Sigmoid colon (tissue), 7 donors: ENCODE data around the gene FOSL1. TPM values are rescaled to one million over a fixed set of nuclear protein-coding genes. Genes with fewer than 3 reads are reported as not detected.

ENCODE experiments used
- DNase-seq: peaks from one replicate; pipeline ENCODE4 v3.0.0-alpha.2; 2019
- H3K27ac ChIP-seq, 4 donors: fragments of 200-600 bp; sonication (generic); one replicate each; pipeline ENCODE4 v1.5.1; 2016 to 2019; ENCODE audit warnings: mild to moderate bottlenecking in 1 of 4
- H3K27me3 ChIP-seq, 3 donors: fragments of 200-600 bp; sonication (generic); one replicate each; pipeline ENCODE4 v1.5.1; 2019; ENCODE audit warnings: mild to moderate bottlenecking in 1 of 3
- H3K36me3 ChIP-seq, 4 donors: fragments of 200-600 bp; sonication (generic); one replicate each; pipeline ENCODE4 v1.5.1; 2016 to 2019
- H3K4me1 ChIP-seq, 4 donors: fragments of 200-600 bp; sonication (generic); one replicate each; pipeline ENCODE4 v1.5.1; 2017 to 2019
- H3K4me3 ChIP-seq, 4 donors: fragments of 200-600 bp; sonication (generic); one replicate each; pipeline ENCODE4 v1.5.1; 2017 to 2019; ENCODE audit warnings: mild to moderate bottlenecking in 2 of 4, moderate library complexity in 1 of 4
- H3K9me3 ChIP-seq, 4 donors: fragments of 200-600 bp in 3 of 4; sonication (generic) in 3 of 4; one replicate each; pipeline versions ENCODE4 v1.5.1 to v1.6.1; 2013 to 2019
- CTCF ChIP-seq, 4 experiments: fragments of 450-650 bp in 3 of 4; fragments of 200-600 bp in 1 of 4; IDR thresholded peaks; one replicate each; pipeline ENCODE4 v1.5.1; 2016 to 2019; ENCODE audit warnings: antibody characterized with exemption in 4 of 4, mild to moderate bottlenecking in 3 of 4, moderate library complexity in 2 of 4
- EP300 ChIP-seq, 4 donors: sonication (generic); formaldehyde crosslinking; IDR thresholded peaks; one replicate each; pipeline ENCODE4 v1.6.1; 2017; ENCODE audit warnings: antibody characterized with exemption in 4 of 4
- POLR2A ChIP-seq, 2 donors: fragments of 450-650 bp; IDR thresholded peaks; one replicate each; pipeline ENCODE4 v1.6.1; 2016; ENCODE audit warnings: antibody characterized with exemption in 2 of 2, mild to moderate bottlenecking in 2 of 2, moderate library complexity in 2 of 2
- POLR2AphosphoS5 ChIP-seq, 4 donors: sonication (generic); formaldehyde crosslinking; IDR thresholded peaks; one replicate each; pipeline ENCODE4 v1.6.1; 2017; ENCODE audit warnings: antibody characterized with exemption in 4 of 4
- WGBS, 2 donors: extraction: QIAGEN DNeasy Blood & Tissue Kit; methylation state at CpG; one replicate each; pipeline ENCODE4 v1.1.7; 2013; 5-methylcytosine and 5-hydroxymethylcytosine counted together
- intact Hi-C: fragments of 100-400 bp; cut with DNase I; formaldehyde crosslinking; loops from one replicate; pipeline ENCODE4 v1.15.1; 2023
- polyA plus RNA-seq, 3 donors: library from polyadenylated mRNA; stranded (reverse); fragments of 200-250 nt; gene quantifications; one replicate each; pipeline ENCODE4 v1.2.3, GENCODE V29; 2013
- total RNA-seq, 4 donors: library from RNA; depleted of rRNA; stranded (reverse); fragments of >200 nt; gene quantifications; one replicate each; pipeline ENCODE4 v1.1.0, GENCODE V29; 2016
- donor health status: healthy with polysubstance abuse.
- donor health status: Bipolar disorder and iron deficiency.
- donor health status: healthy.

The FOSL1 gene
- total and polyA plus RNA-seq, 7 donors = 0.36 to 12.4 (median 2.9) TPM; not detected in 1

GRCh38 chr11:65899356-65900124, 648 bp downstream of the FOSL1 start:
- Histone ChIP-seq H3K4me3 (peak overlapping the region; percentile 15 to 70 (median 57)), H3K4me1 (peaks cover 0 to 21% (median 16%) of the 10 kb centered on the region in 4 donors), H3K36me3 (no peaks in the 10 kb centered on the region), H3K27me3 (peaks cover 0 to 15% (median 8%) of the 10 kb centered on the region in 3 donors), H3K27ac (peak overlapping the region; percentile 53 to 79 (median 74)), H3K9me3 (no peaks in the 10 kb centered on the region)
- DNase-seq = peak; percentile 82
- TF ChIP-seq POLR2AphosphoS5 (IDR thresholded peaks at IDR 0.05) (peak in 3 of 4 donors; percentile 18 to 55 (median 33)), POLR2A (IDR thresholded peaks at IDR 0.05) (no peak)
- WGBS, 2 donors = 3% methylated on average over 78 of the region's 78 CpGs
- intact Hi-C loops = loop anchor here (2.0 kb wide), 1 partner anchor 15 kb away; no protein-coding TSS in a partner anchor

GRCh38 chr11:65898656-65899355, 1.4 kb downstream of the FOSL1 start:
- intact Hi-C loops = no loop called here
- 23 to 26% methylated on average over 28 of the region's 28 CpGs for WGBS, 2 donors
- peaks cover 0 to 25% (median 18%) of the 10 kb centered on the region in 4 donors for H3K4me1 ChIP-seq
- H3K4me3 ChIP-seq = peak overlapping the region; percentile 15 to 70 (median 57)
- H3K27me3 ChIP-seq = peaks cover 0 to 15% (median 8%) of the 10 kb centered on the region in 3 donors
- no peak for TF ChIP-seq POLR2AphosphoS5 (IDR thresholded peaks at IDR 0.05)
- TF ChIP-seq EP300 (IDR thresholded peaks at IDR 0.05) = no peak
- TF ChIP-seq CTCF (IDR thresholded peaks at IDR 0.05) = no peak
- no peak for TF ChIP-seq POLR2A (IDR thresholded peaks at IDR 0.05)
- no peak for DNase-seq
- H3K36me3 ChIP-seq = no peaks in the 10 kb centered on the region
- H3K9me3 ChIP-seq = no peaks in the 10 kb centered on the region
- peak overlapping the region in 2 of 4 donors; percentile 76 to 79 for H3K27ac ChIP-seq

GRCh38 chr11:65897020-65897471, 3.1 kb downstream of the FOSL1 start:
- no peaks in the 10 kb centered on the region for H3K9me3 ChIP-seq
- H3K27me3 ChIP-seq = peaks cover 0 to 15% (median 8%) of the 10 kb centered on the region in 3 donors
- no peaks in the 10 kb centered on the region for H3K36me3 ChIP-seq
- intact Hi-C loops = no loop called here
- H3K4me3 ChIP-seq = no peak overlapping the region
- no peak for TF ChIP-seq POLR2A (IDR thresholded peaks at IDR 0.05)
- no peak for TF ChIP-seq POLR2AphosphoS5 (IDR thresholded peaks at IDR 0.05)
- TF ChIP-seq CTCF (IDR thresholded peaks at IDR 0.05) = no peak
- no peak for TF ChIP-seq EP300 (IDR thresholded peaks at IDR 0.05)
- no peak overlapping the region for H3K27ac ChIP-seq
- H3K4me1 ChIP-seq = peaks cover 0 to 42% (median 36%) of the 10 kb centered on the region in 4 donors
- no peak for DNase-seq
- WGBS, 2 donors = 91 to 94% methylated on average over 4 of the region's 4 CpGs

GRCh38 chr11:65896034-65896999, 3.9 kb downstream of the FOSL1 start:
- no peak overlapping the region for H3K4me3 ChIP-seq
- intact Hi-C loops = no loop called here
- WGBS, 2 donors = 89 to 92% methylated on average over 14 of the region's 14 CpGs
- H3K9me3 ChIP-seq = no peaks in the 10 kb centered on the region
- peaks cover 0 to 15% (median 8%) of the 10 kb centered on the region in 3 donors for H3K27me3 ChIP-seq
- H3K27ac ChIP-seq = no peak overlapping the region
- H3K36me3 ChIP-seq = no peaks in the 10 kb centered on the region
- no peak for TF ChIP-seq EP300 (IDR thresholded peaks at IDR 0.05)
- TF ChIP-seq POLR2AphosphoS5 (IDR thresholded peaks at IDR 0.05) = no peak
- peaks cover 0 to 50% (median 43%) of the 10 kb centered on the region in 4 donors for H3K4me1 ChIP-seq
- no peak for DNase-seq

- H3K27ac ChIP-seq = no peak overlapping the region
- H3K27me3 ChIP-seq = peaks cover 0 to 15% (median 8%) of the 10 kb centered on the region in 3 donors
- no peaks in the 10 kb centered on the region for H3K36me3 ChIP-seq
- intact Hi-C loops = no loop called here
- no peak for DNase-seq
- peaks cover 0 to 53% (median 45%) of the 10 kb centered on the region in 4 donors for H3K4me1 ChIP-seq
- WGBS, 2 donors = 92 to 93% methylated on average over 5 of the region's 5 CpGs
- H3K4me3 ChIP-seq = no peak overlapping the region
- no peak for TF ChIP-seq POLR2A (IDR thresholded peaks at IDR 0.05)
- TF ChIP-seq CTCF (IDR thresholded peaks at IDR 0.05) = no peak
- TF ChIP-seq POLR2AphosphoS5 (IDR thresholded peaks at IDR 0.05) = no peak
- no peak for TF ChIP-seq EP300 (IDR thresholded peaks at IDR 0.05)
- no peaks in the 10 kb centered on the region for H3K9me3 ChIP-seq
Measured at GRCh38 chr11:65895482-65895981, 4.7 kb downstream of the FOSL1 start.
